GM12875 (cell line): ENCODE measurements around the gene CTDSPL.

Experiments
- H3K4me3 ChIP-seq: one replicate; pipeline ENCODE4 v1.5.1; 2011; ENCODE audit warnings: low read depth, low read length, control low read depth
- TF ChIP-seq, protein P1 (sequence below): IDR thresholded peaks from 2 replicates; pipeline ENCODE4 v1.5.1; 2011; ENCODE audit warnings: low read depth, mild to moderate bottlenecking, control low read depth, inconsistent platforms, low read length, moderate library complexity, borderline replicate concordance; ENCODE audit not compliant: insufficient read depth

The CTDSPL gene

DNA sequence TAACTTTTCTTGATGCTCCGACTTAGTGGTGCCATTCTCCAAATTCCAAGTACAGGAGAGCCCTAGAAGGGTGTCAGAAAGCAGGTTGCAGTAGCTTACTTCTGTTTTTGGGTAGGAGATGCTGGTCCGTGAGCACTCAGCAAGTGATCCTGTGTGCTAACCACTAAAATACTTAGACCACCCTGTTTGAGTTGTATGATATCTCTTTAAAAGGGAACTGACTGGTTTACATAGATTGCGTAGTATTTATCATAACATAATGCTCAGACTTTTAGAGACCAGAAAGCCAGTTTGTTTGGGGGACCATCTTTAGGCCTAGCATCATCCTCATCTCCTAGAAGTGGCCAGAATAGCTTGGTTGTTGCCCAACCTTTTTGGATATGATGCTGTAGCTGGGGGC lies 26.7 kb downstream of the CTDSPL start:
- H3K4me3 ChIP-seq, result no peak overlapping the region
- TF ChIP-seq, protein P1, sequence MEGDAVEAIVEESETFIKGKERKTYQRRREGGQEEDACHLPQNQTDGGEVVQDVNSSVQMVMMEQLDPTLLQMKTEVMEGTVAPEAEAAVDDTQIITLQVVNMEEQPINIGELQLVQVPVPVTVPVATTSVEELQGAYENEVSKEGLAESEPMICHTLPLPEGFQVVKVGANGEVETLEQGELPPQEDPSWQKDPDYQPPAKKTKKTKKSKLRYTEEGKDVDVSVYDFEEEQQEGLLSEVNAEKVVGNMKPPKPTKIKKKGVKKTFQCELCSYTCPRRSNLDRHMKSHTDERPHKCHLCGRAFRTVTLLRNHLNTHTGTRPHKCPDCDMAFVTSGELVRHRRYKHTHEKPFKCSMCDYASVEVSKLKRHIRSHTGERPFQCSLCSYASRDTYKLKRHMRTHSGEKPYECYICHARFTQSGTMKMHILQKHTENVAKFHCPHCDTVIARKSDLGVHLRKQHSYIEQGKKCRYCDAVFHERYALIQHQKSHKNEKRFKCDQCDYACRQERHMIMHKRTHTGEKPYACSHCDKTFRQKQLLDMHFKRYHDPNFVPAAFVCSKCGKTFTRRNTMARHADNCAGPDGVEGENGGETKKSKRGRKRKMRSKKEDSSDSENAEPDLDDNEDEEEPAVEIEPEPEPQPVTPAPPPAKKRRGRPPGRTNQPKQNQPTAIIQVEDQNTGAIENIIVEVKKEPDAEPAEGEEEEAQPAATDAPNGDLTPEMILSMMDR, result no peak

- TF ChIP-seq, protein P1, result no peak
- H3K4me3 ChIP-seq, result no peak overlapping the region
Observed at GRCh38 chr3:37890522-37890921, 28.8 kb downstream of the CTDSPL start.

DNA sequence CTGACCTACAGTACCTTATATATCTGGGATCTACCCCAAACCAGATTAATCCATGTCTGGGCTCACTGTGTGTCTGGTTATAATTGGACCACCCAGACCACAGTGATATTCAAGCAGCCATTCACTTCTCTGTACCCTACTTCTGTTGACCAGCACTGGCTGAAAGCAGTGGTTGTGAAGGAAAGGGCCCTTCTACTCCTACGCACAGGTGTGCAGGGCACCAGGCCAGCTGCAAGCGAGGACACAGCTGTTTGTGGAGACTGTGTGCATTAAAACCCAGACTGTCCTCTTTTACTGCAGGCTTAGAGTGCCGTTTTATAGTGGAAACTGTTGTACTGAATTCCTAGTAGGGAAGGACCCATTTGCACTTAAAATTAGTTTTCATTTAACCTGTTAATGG lies 29.5 kb downstream of the CTDSPL start:
- TF ChIP-seq, protein P1, result no peak

DNA sequence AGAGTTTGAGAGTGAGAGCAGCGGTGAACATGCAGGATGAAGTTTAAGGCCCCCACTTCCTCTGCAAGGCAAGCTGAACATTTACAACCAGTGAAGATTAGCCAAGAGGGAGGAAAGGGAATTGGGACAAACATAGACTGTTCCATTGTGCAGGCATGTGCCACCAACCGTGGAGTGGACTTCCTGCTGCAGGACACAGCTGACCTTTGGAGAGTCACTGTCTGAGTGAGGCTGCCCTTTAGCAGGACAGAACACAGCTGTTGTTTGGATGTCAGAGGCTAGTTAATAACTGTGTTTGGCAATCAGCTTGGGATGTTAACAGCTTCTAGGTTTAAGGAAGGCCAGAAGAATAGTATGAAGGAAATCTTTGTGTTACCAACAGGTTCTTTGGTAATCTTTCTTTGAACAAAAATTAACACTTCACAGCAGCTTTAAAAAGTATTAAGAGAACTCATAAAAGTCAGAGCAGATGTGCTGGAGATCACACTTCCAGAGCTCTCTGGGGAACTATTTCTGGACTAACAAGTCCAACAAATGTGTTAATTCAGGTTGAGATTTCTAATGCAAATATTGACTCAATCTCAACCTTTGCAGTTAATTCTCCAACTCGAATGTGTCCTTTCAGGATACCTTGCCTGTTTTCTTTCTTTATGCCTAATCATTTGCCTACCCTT lies 31.4 kb downstream of the CTDSPL start:
- H3K4me3 ChIP-seq, result no peak overlapping the region
- TF ChIP-seq, protein P1, result no peak

More for the DNA sequence above, 29.5 kb downstream of the CTDSPL start:
- H3K4me3 ChIP-seq, result no peak overlapping the region

DNA sequence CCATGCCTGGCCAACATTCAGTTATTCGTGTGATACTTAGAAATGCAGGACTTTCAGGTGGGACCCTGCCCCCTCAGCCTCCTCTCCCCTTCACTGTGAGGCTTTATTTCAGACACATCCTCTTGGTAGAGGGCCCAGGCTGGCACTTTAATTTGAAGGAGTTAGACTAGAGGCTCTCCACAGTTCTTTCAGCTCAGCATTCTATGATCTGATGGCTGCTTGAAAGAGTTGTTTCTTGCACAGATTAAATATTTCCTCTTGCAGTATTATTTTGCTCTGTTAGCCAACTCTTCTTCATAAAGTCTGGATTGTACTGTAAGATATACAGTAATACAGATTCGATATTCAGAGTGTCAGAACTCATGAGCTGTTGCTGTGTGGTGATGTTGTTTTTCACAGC lies 35.1 kb downstream of the CTDSPL start:
- TF ChIP-seq, protein P1, result no peak
- no peak overlapping the region for H3K4me3 ChIP-seq

DNA sequence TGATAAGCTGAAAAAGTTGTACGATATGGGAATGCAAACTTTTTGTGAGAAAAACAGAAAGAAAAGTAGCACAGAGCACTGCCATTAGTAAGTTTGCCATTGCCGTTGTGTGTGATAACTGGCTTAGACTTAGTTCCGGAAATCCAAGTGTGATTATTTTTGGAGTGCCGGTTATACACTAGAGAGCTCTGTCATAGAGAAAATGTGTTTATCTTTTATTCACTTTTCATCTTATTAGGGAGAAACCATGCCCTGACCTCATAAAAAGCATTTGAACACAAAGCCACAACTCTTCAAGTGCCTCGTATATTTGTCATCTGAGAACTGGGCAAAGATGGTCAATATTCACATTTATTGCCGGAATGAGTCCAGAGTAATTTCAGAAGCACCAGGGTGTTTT lies 36.1 kb downstream of the CTDSPL start:
- TF ChIP-seq, protein P1, result no peak
- H3K4me3 ChIP-seq, result no peak overlapping the region

DNA sequence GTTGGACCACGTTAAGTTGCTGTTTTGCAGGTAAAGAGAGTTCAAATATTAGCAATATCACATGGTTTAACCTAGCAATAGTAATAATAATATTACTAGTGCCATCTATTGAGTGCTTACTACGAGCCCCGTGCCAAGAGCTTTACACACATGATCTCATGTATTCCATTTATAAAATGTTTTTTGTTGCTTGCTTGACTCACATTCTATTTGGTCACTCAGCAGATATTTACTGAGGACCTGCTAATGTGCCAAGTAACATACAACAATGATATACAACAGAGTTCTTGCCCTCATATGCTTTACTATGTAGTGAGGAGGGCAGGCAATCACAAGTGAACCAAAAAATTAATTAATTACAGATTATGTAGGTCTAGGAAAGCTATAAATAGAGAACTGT lies 36.7 kb downstream of the CTDSPL start:
- H3K4me3 ChIP-seq, result no peak overlapping the region
- TF ChIP-seq, protein P1, result no peak
